Lung (tissue), 12 donors: Measurements from ENCODE around the gene GRIP2. TPM values are rescaled to one million over a fixed set of nuclear protein-coding genes. Genes with fewer than 3 reads are reported as not detected.

Experiments used
- ATAC-seq: fragments of 200-7000 bp; cut with Tn5 transposase; one replicate; pipeline ENCODE4 v1.9.1; 2020; ENCODE audit warnings: moderate number of reproducible peaks; ENCODE audit not compliant: insufficient read depth, low FRiP score
- DNase-seq, 3 donors: peaks; one replicate each; pipeline ENCODE4 v3.0.0-alpha.2; 2013 to 2017
- H3K27ac ChIP-seq, 2 donors: one replicate each; pipeline ENCODE4 v1.5.1; 2013; ENCODE audit warnings: mild to moderate bottlenecking in 2 of 2, moderate library complexity in 2 of 2, control low read depth in 1 of 2, inconsistent platforms in 1 of 2, low read depth in 1 of 2, low read length in 1 of 2
- H3K27me3 ChIP-seq, 3 donors: one replicate each; pipeline ENCODE4 v1.5.1; 2013; ENCODE audit warnings: low read length in 2 of 3; ENCODE audit not compliant: control insufficient read depth in 3 of 3, insufficient read depth in 3 of 3
- H3K36me3 ChIP-seq, 4 donors: one replicate each; pipeline ENCODE4 v1.5.1; 2013; ENCODE audit warnings: low read length in 4 of 4, mild to moderate bottlenecking in 1 of 4, moderate library complexity in 1 of 4; ENCODE audit not compliant: control insufficient read depth in 4 of 4, insufficient read depth in 4 of 4
- H3K4me1 ChIP-seq, 5 donors: one replicate each; pipeline ENCODE4 v1.5.1; 2013; ENCODE audit warnings: low read length in 5 of 5, mild to moderate bottlenecking in 2 of 5, moderate library complexity in 1 of 5; ENCODE audit not compliant: control insufficient read depth in 5 of 5, insufficient read depth in 5 of 5
- H3K4me3 ChIP-seq: one replicate; pipeline ENCODE4 v1.5.1; 2013; ENCODE audit warnings: mild to moderate bottlenecking, control low read depth, moderate library complexity
- H3K9ac ChIP-seq, 2 donors: one replicate each; pipeline ENCODE4 v1.5.1; 2013; ENCODE audit warnings: low read length in 2 of 2, control low read depth in 1 of 2; ENCODE audit not compliant: insufficient read depth in 1 of 2
- H3K9me3 ChIP-seq, 4 donors: one replicate each; pipeline ENCODE4 v1.5.1; 2013; ENCODE audit warnings: low read length in 3 of 4, mild to moderate bottlenecking in 1 of 4, moderate library complexity in 1 of 4; ENCODE audit not compliant: control insufficient read depth in 4 of 4, insufficient read depth in 3 of 4
- CTCF ChIP-seq: IDR thresholded peaks from 2 replicates; pipeline ENCODE4 v1.5.1; 2012; ENCODE audit warnings: mild to moderate bottlenecking; ENCODE audit errors: control extremely low read depth, extremely low read depth
- WGBS, 2 donors: extraction: QIAGEN DNeasy Blood & Tissue Kit; methylation state at CpG; one replicate each; pipeline ENCODE4 v1.1.7; 2013; 5-methylcytosine and 5-hydroxymethylcytosine counted together
- polyA plus RNA-seq, 2 donors: library from polyadenylated mRNA; stranded (reverse); fragments of 200-250 nt; gene quantifications; one replicate each; pipeline ENCODE4 v1.2.1, GENCODE V29; 2013
- total RNA-seq, 2 donors: library from RNA; depleted of rRNA in 1 of 2; stranded (reverse); fragments of >200 nt in 1 of 2; gene quantifications; one replicate each; pipeline ENCODE4 v1.2.1, GENCODE V29; 2014 to 2021
- donor health status: control.
- donor health status: control.
- donor health status: Bipolar disorder and iron deficiency.
- donor health status: healthy.
- donor health status: DM: yes; HTN: yes; CAD: no.

GRIP2 gene
- total and polyA plus RNA-seq, 4 donors = 0.05 to 1.2 (median 0.64) TPM

GRCh38 chr3:14487086-14487485 is 53.1 kb downstream of the GRIP2 start:
- no peaks in the 10 kb centered on the region for H3K9me3 ChIP-seq
- no peaks in the 10 kb centered on the region for H3K27me3 ChIP-seq
- DNase-seq (no peak), ATAC-seq (no peak)
- H3K4me1 ChIP-seq = peaks cover 0 to 8% (median 0%) of the 10 kb centered on the region in 5 donors
- no peak overlapping the region for H3K9ac ChIP-seq
- 94 to 97% methylated on average over 8 of the region's 8 CpGs for WGBS, 2 donors
- no peak overlapping the region for H3K4me3 ChIP-seq
- H3K27ac ChIP-seq = no peak overlapping the region
- no peak for TF ChIP-seq CTCF
- peaks cover 0 to 53% (median 9%) of the 10 kb centered on the region in 4 donors for H3K36me3 ChIP-seq

GRCh38 chr3:14486460-14486859 is 53.7 kb downstream of the GRIP2 start:
- Histone ChIP-seq H3K9me3 (no peaks in the 10 kb centered on the region), H3K27me3 (no peaks in the 10 kb centered on the region), H3K9ac (no peak overlapping the region), H3K36me3 (peaks cover 0 to 55% (median 14%) of the 10 kb centered on the region in 4 donors), H3K27ac (no peak overlapping the region), H3K4me1 (peaks cover 0 to 13% (median 5%) of the 10 kb centered on the region in 5 donors), H3K4me3 (no peak overlapping the region)
- no peak for TF ChIP-seq CTCF
- no peak for ATAC-seq
- WGBS, 2 donors = 89 to 94% methylated on average over 5 of the region's 5 CpGs
- DNase-seq = no peak

- WGBS, 2 donors = 95 to 100% methylated on average over 3 of the region's 3 CpGs
- H3K36me3 ChIP-seq = peaks cover 0 to 60% (median 17%) of the 10 kb centered on the region in 4 donors
- TF ChIP-seq CTCF = no peak
- no peak overlapping the region for H3K4me3 ChIP-seq
- peaks cover 0 to 13% (median 5%) of the 10 kb centered on the region in 5 donors for H3K4me1 ChIP-seq
- no peak overlapping the region for H3K27ac ChIP-seq
- no peak for DNase-seq
- H3K9me3 ChIP-seq = no peaks in the 10 kb centered on the region
- H3K27me3 ChIP-seq = no peaks in the 10 kb centered on the region
- H3K9ac ChIP-seq = no peak overlapping the region
- ATAC-seq = no peak
Measured at GRCh38 chr3:14485981-14486380, 54.2 kb downstream of the GRIP2 start.

- no peak overlapping the region for H3K9ac ChIP-seq
- no peak for ATAC-seq
- WGBS, 2 donors = 88 to 91% methylated on average over 17 of the region's 17 CpGs
- peaks cover 0 to 1% (median 0%) of the 10 kb centered on the region in 4 donors for H3K9me3 ChIP-seq
- no peak overlapping the region for H3K27ac ChIP-seq
- H3K36me3 ChIP-seq = peaks cover 0 to 64% (median 20%) of the 10 kb centered on the region in 4 donors
- H3K4me1 ChIP-seq = peaks cover 0 to 13% (median 5%) of the 10 kb centered on the region in 5 donors
- DNase-seq = no peak
- H3K4me3 ChIP-seq = no peak overlapping the region
- TF ChIP-seq CTCF = no peak
- H3K27me3 ChIP-seq = no peaks in the 10 kb centered on the region
Measured at GRCh38 chr3:14484741-14485140, 55.4 kb downstream of the GRIP2 start.
